AG04450 (cell line): ENCODE data around the gene FOXO1. TPM values are rescaled to one million over a fixed set of nuclear protein-coding genes. Genes with fewer than 3 reads are reported as not detected.

Experiments used
- CTCF ChIA-PET: fragments of 300-600, 350-600 bp; formaldehyde crosslinking; extraction: SDS; loops from one replicate; lab custom pipeline; 2022; ENCODE audit warnings: antibody characterized with exemption, inconsistent platforms; lab: Charles Lee
- POLR2A ChIA-PET: fragments of 350-600 bp; formaldehyde crosslinking; extraction: SDS; loops from one replicate; lab custom pipeline; 2021; ENCODE audit warnings: antibody characterized with exemption, inconsistent platforms; lab: Yijun Ruan, JAX
- DNase-seq: peaks from one replicate; pipeline ENCODE4 v3.0.0-alpha.2; 2011; ENCODE audit warnings: low read depth, low spot score
- H3K27ac ChIP-seq: one replicate; pipeline ENCODE4 v1.5.1; 2012; ENCODE audit warnings: low read depth, low read length, control low read depth
- H3K27me3 ChIP-seq: one replicate; pipeline ENCODE4 v1.6.0; 2012; ENCODE audit warnings: low read length; ENCODE audit not compliant: control insufficient read depth, insufficient read depth
- H3K4me3 ChIP-seq: 2 replicates; pipeline ENCODE4 v1.5.1; 2011; ENCODE audit warnings: mild to moderate bottlenecking, low read depth, low read length, control low read depth
- H3K9me3 ChIP-seq: 2 replicates; pipeline ENCODE4 v1.5.1; 2012; ENCODE audit warnings: low read length; ENCODE audit not compliant: control insufficient read depth, insufficient read depth
- CTCF ChIP-seq: IDR thresholded peaks from 2 replicates; pipeline ENCODE4 v1.5.1; 2011; ENCODE audit warnings: low read depth, low read length, control low read depth, inconsistent platforms
- polyA plus RNA-seq: library from polyadenylated mRNA; depleted of rRNA; stranded (reverse); fragments of >200 nt; gene quantifications from 2 replicates; pipeline ENCODE4 v1.2.3, GENCODE V29; 2011

The FOXO1 gene
- polyA plus RNA-seq, 1 experiment, result 0.19 TPM

GRCh38 chr13:40514802-40515201 is 151.6 kb downstream of the FOXO1 start:
- Histone ChIP-seq H3K9me3 (no peaks in the 10 kb centered on the region), H3K4me3 (no peak overlapping the region), H3K27ac (no peak overlapping the region), H3K27me3 (no peaks in the 10 kb centered on the region)
- no peak for DNase-seq
- ChIA-PET CTCF (no interaction called here), POLR2A (no interaction called here)
- no peak for TF ChIP-seq CTCF

GRCh38 chr13:40509876-40510275 is 156.6 kb downstream of the FOXO1 start:
- no peak for DNase-seq
- H3K9me3 ChIP-seq, result no peaks in the 10 kb centered on the region
- CTCF ChIA-PET, result no interaction called here
- H3K4me3 ChIP-seq, result no peak overlapping the region
- no peak overlapping the region for H3K27ac ChIP-seq
- TF ChIP-seq CTCF, result no peak
- POLR2A ChIA-PET, result no interaction called here
- no peaks in the 10 kb centered on the region for H3K27me3 ChIP-seq

- no peak for TF ChIP-seq CTCF
- CTCF ChIA-PET, result no interaction called here
- POLR2A ChIA-PET, result no interaction called here
- no peak overlapping the region for H3K4me3 ChIP-seq
- no peak overlapping the region for H3K27ac ChIP-seq
- DNase-seq, result no peak
- H3K27me3 ChIP-seq, result no peaks in the 10 kb centered on the region
- no peaks in the 10 kb centered on the region for H3K9me3 ChIP-seq
Measured at GRCh38 chr13:40508767-40509342, 157.6 kb downstream of the FOXO1 start.

- CTCF ChIA-PET, result no interaction called here
- no peak for DNase-seq
- TF ChIP-seq CTCF, result no peak
- Histone ChIP-seq H3K9me3 (no peaks in the 10 kb centered on the region), H3K27ac (no peak overlapping the region), H3K4me3 (no peak overlapping the region), H3K27me3 (no peaks in the 10 kb centered on the region)
- POLR2A ChIA-PET, result interaction anchor here (0.7 kb wide), 1 partner anchor 16 kb away, joined by 6 read pairs; no protein-coding TSS in a partner anchor
Measured at GRCh38 chr13:40508127-40508526, 158.3 kb downstream of the FOXO1 start.

- CTCF ChIA-PET, result no interaction called here
- TF ChIP-seq CTCF, result no peak
- Histone ChIP-seq H3K9me3 (no peaks in the 10 kb centered on the region), H3K4me3 (no peak overlapping the region), H3K27me3 (no peaks in the 10 kb centered on the region), H3K27ac (no peak overlapping the region)
- POLR2A ChIA-PET, result no interaction called here
- no peak for DNase-seq
Measured at GRCh38 chr13:40506592-40507446, 159.6 kb downstream of the FOXO1 start.
